Endothelial cell of umbilical vein (primary cell): ENCODE results near the gene GCNA.

Experiments used
- EZH2 ChIP-seq: IDR thresholded peaks from 2 replicates; pipeline ENCODE4 v1.6.1; 2012; ENCODE audit warnings: borderline replicate concordance, low read depth, mild to moderate bottlenecking, moderate library complexity, low read length, inconsistent platforms; ENCODE audit not compliant: severe bottlenecking
- FOS ChIP-seq: IDR thresholded peaks from 2 replicates; pipeline ENCODE4 v1.6.1; 2011; ENCODE audit warnings: mild to moderate bottlenecking, low read length, moderate library complexity, borderline replicate concordance; ENCODE audit not compliant: insufficient read depth
- JUN ChIP-seq: IDR thresholded peaks from 2 replicates; pipeline ENCODE4 v1.6.1; 2011; ENCODE audit warnings: borderline replicate concordance, low read depth; ENCODE audit not compliant: insufficient read length, insufficient read depth
- POLR2A ChIP-seq: IDR thresholded peaks from 2 replicates; pipeline ENCODE4 v1.6.1; 2012; ENCODE audit warnings: low read depth, mild to moderate bottlenecking, control low read depth, low read length
- POLR2AphosphoS5 ChIP-seq: IDR thresholded peaks from 2 replicates; pipeline ENCODE4 v1.6.1; 2012; ENCODE audit warnings: low read depth, mild to moderate bottlenecking, control low read depth, low read length, moderate library complexity; ENCODE audit not compliant: insufficient read depth
- TF ChIP-seq, protein P1 (sequence below), 2 donors: IDR thresholded peaks; 1 replicate in 1 of 2; 2 replicates in 1 of 2; pipeline ENCODE4 v1.5.1; 2011; ENCODE audit warnings: low read length in 2 of 2, mild to moderate bottlenecking in 2 of 2, moderate library complexity in 2 of 2, control low read depth in 1 of 2, inconsistent platforms in 1 of 2, low read depth in 1 of 2; ENCODE audit not compliant: insufficient read depth in 1 of 2; ENCODE audit errors: extremely low read depth in 1 of 2
- TF ChIP-seq, protein P2 (sequence below): IDR thresholded peaks from 2 replicates; pipeline ENCODE4 v1.6.1; 2011; ENCODE audit not compliant: insufficient read depth, insufficient read length

DNA sequence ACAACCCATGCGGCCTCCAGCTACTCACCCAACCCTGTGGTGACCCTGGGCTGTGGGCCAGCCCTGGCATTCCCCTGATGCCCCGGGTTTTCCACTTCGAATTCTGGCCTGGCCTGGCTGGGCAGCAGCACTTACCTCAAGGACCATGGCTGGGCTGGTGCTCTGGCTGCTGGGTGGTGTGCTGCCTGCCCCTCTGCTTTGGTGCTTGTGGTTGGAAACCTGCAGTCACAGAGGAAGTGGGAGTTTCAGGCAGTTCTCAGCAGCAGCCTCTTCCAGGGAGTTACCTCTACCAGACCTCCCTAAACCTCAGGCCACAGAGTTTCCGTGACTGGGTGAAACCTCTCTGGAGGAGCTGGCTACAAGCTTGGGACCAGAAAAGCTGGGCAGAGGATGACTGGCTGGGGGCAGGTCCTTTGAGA is 40.1 kb downstream of the GCNA start, which contains the start of gene CXCR3:
- TF ChIP-seq, protein P1, sequence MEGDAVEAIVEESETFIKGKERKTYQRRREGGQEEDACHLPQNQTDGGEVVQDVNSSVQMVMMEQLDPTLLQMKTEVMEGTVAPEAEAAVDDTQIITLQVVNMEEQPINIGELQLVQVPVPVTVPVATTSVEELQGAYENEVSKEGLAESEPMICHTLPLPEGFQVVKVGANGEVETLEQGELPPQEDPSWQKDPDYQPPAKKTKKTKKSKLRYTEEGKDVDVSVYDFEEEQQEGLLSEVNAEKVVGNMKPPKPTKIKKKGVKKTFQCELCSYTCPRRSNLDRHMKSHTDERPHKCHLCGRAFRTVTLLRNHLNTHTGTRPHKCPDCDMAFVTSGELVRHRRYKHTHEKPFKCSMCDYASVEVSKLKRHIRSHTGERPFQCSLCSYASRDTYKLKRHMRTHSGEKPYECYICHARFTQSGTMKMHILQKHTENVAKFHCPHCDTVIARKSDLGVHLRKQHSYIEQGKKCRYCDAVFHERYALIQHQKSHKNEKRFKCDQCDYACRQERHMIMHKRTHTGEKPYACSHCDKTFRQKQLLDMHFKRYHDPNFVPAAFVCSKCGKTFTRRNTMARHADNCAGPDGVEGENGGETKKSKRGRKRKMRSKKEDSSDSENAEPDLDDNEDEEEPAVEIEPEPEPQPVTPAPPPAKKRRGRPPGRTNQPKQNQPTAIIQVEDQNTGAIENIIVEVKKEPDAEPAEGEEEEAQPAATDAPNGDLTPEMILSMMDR (IDR thresholded peaks at IDR 0.05; ENCODE audit: extremely low read depth in 1 of 2, insufficient read depth in 1 of 2, low read depth in 1 of 2, low read length in 2 of 2) = no peak
- TF ChIP-seq, protein P2, sequence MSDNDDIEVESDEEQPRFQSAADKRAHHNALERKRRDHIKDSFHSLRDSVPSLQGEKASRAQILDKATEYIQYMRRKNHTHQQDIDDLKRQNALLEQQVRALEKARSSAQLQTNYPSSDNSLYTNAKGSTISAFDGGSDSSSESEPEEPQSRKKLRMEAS = no peak
- TF ChIP-seq POLR2A (no peak), EZH2 (no peak), POLR2AphosphoS5 (no peak), FOS (no peak), JUN (no peak)
